ENCODE data around the gene MKRN3.
A peak's percentile ranks its signal among the peaks of the same experiment; 100 is the strongest.

The MKRN3 gene

GRCh38 chr15:23565395-23566070 lies at the start of gene MKRN3:
TSS of gene MKRN3 (plus strand) at chr15:23565674. CDS start at chr15:23565783, 109 bp downstream.
- peak within 1 kb of the TSS; percentile 59 for H3K4me3 Mint-ChIP-seq
- no peaks in the 10 kb centered on the region for H3K36me3 Mint-ChIP-seq
- DNase-seq (ENCODE audit: low spot score in 2 of 2) (peak in 1 of 2 donors; percentile 70), ATAC-seq (peak; percentile 73)
- peak within 1 kb of the TSS; percentile 84 for H3K27ac Mint-ChIP-seq
- no peaks in the 10 kb centered on the region for H3K4me1 Mint-ChIP-seq
- peaks cover 9% of the 10 kb centered on the region for H3K9me3 Mint-ChIP-seq

GRCh38 chr15:23516866-23517265 lies 48.6 kb upstream of the MKRN3 start:
- ATAC-seq (no peak), DNase-seq (ENCODE audit: low spot score in 2 of 2) (no peak)
- Mint-ChIP-seq H3K4me3 (no peak overlapping the region), H3K9me3 (no peaks in the 10 kb centered on the region), H3K27ac (no peak overlapping the region), H3K4me1 (no peaks in the 10 kb centered on the region), H3K36me3 (no peaks in the 10 kb centered on the region)

GRCh38 chr15:23518104-23518503 lies 47.4 kb upstream of the MKRN3 start:
- Mint-ChIP-seq H3K36me3 (no peaks in the 10 kb centered on the region), H3K9me3 (no peaks in the 10 kb centered on the region), H3K27ac (no peak overlapping the region), H3K4me1 (no peaks in the 10 kb centered on the region), H3K4me3 (no peak overlapping the region)
- DNase-seq (ENCODE audit: low spot score in 2 of 2) (no peak), ATAC-seq (no peak)

- H3K27ac Mint-ChIP-seq: no peak overlapping the region
- ATAC-seq (no peak), DNase-seq (ENCODE audit: low spot score in 2 of 2) (no peak)
- H3K4me3 Mint-ChIP-seq: no peak overlapping the region
- no peaks in the 10 kb centered on the region for H3K9me3 Mint-ChIP-seq
- no peaks in the 10 kb centered on the region for H3K36me3 Mint-ChIP-seq
- H3K4me1 Mint-ChIP-seq: no peaks in the 10 kb centered on the region
Observed at GRCh38 chr15:23524816-23525215, 40.7 kb upstream of the MKRN3 start.

- H3K27ac Mint-ChIP-seq: no peak overlapping the region
- no peaks in the 10 kb centered on the region for H3K4me1 Mint-ChIP-seq
- ATAC-seq (no peak), DNase-seq (ENCODE audit: low spot score in 2 of 2) (no peak)
- peaks cover 4% of the 10 kb centered on the region for H3K9me3 Mint-ChIP-seq
- H3K4me3 Mint-ChIP-seq: no peak overlapping the region
- H3K36me3 Mint-ChIP-seq: no peaks in the 10 kb centered on the region
Observed at GRCh38 chr15:23529891-23530290, 35.6 kb upstream of the MKRN3 start.

- DNase-seq (ENCODE audit: low spot score in 2 of 2) (no peak), ATAC-seq (no peak)
- H3K27ac Mint-ChIP-seq: no peak overlapping the region
- no peaks in the 10 kb centered on the region for H3K4me1 Mint-ChIP-seq
- no peaks in the 10 kb centered on the region for H3K36me3 Mint-ChIP-seq
- H3K4me3 Mint-ChIP-seq: no peak overlapping the region
- peaks cover 8% of the 10 kb centered on the region for H3K9me3 Mint-ChIP-seq
Observed at GRCh38 chr15:23532024-23532423, 33.5 kb upstream of the MKRN3 start.

- Mint-ChIP-seq H3K27ac (no peak overlapping the region), H3K36me3 (no peaks in the 10 kb centered on the region), H3K9me3 (peaks cover 9% of the 10 kb centered on the region), H3K4me1 (no peaks in the 10 kb centered on the region), H3K4me3 (no peak overlapping the region)
- DNase-seq (ENCODE audit: low spot score in 2 of 2) (no peak), ATAC-seq (no peak)
Observed at GRCh38 chr15:23536659-23537058, 28.8 kb upstream of the MKRN3 start.

GRCh38 chr15:23538648-23539047 lies 26.8 kb upstream of the MKRN3 start:
- no peaks in the 10 kb centered on the region for H3K4me1 Mint-ChIP-seq
- H3K4me3 Mint-ChIP-seq: no peak overlapping the region
- no peaks in the 10 kb centered on the region for H3K36me3 Mint-ChIP-seq
- peaks cover 9% of the 10 kb centered on the region for H3K9me3 Mint-ChIP-seq
- H3K27ac Mint-ChIP-seq: no peak overlapping the region
- no peak for ATAC-seq
- DNase-seq (ENCODE audit: low spot score in 2 of 2): no peak

- DNase-seq (ENCODE audit: low spot score in 2 of 2) (no peak), ATAC-seq (no peak)
- Mint-ChIP-seq H3K36me3 (no peaks in the 10 kb centered on the region), H3K27ac (no peak overlapping the region), H3K9me3 (peaks cover 5% of the 10 kb centered on the region), H3K4me1 (no peaks in the 10 kb centered on the region), H3K4me3 (no peak overlapping the region)
Observed at GRCh38 chr15:23539892-23540291, 25.6 kb upstream of the MKRN3 start.

- no peaks in the 10 kb centered on the region for H3K9me3 Mint-ChIP-seq
- DNase-seq (ENCODE audit: low spot score in 2 of 2) (no peak), ATAC-seq (no peak)
- H3K27ac Mint-ChIP-seq: no peak overlapping the region
- no peak overlapping the region for H3K4me3 Mint-ChIP-seq
- H3K36me3 Mint-ChIP-seq: no peaks in the 10 kb centered on the region
- H3K4me1 Mint-ChIP-seq: no peaks in the 10 kb centered on the region
Observed at GRCh38 chr15:23546158-23546557, 19.3 kb upstream of the MKRN3 start.

- no peak overlapping the region for H3K27ac Mint-ChIP-seq
- no peaks in the 10 kb centered on the region for H3K9me3 Mint-ChIP-seq
- no peak for ATAC-seq
- no peaks in the 10 kb centered on the region for H3K36me3 Mint-ChIP-seq
- no peak for DNase-seq (ENCODE audit: low spot score in 2 of 2)
- no peaks in the 10 kb centered on the region for H3K4me1 Mint-ChIP-seq
- H3K4me3 Mint-ChIP-seq: no peak overlapping the region
Observed at GRCh38 chr15:23548071-23548470, 17.4 kb upstream of the MKRN3 start.

GRCh38 chr15:23561914-23562313 lies 3.6 kb upstream of the MKRN3 start:
- Mint-ChIP-seq H3K27ac (no peak overlapping the region), H3K4me3 (no peak overlapping the region), H3K9me3 (peaks cover 9% of the 10 kb centered on the region), H3K4me1 (no peaks in the 10 kb centered on the region), H3K36me3 (no peaks in the 10 kb centered on the region)
- DNase-seq (ENCODE audit: low spot score in 2 of 2) (no peak), ATAC-seq (no peak)

GRCh38 chr15:23564821-23565394 lies 566 bp upstream of the MKRN3 start:
- Mint-ChIP-seq H3K4me3 (peak overlapping the region; percentile 59), H3K27ac (peak overlapping the region; percentile 84), H3K36me3 (no peaks in the 10 kb centered on the region), H3K9me3 (peaks cover 9% of the 10 kb centered on the region), H3K4me1 (no peaks in the 10 kb centered on the region)
- DNase-seq (ENCODE audit: low spot score in 2 of 2) (no peak), ATAC-seq (no peak)

- DNase-seq (ENCODE audit: low spot score in 2 of 2): peak in 1 of 2 donors; percentile 53
Observed at GRCh38 chr15:23566071-23566554, 639 bp downstream of the MKRN3 start.

GRCh38 chr15:23566651-23567050 lies 1.2 kb downstream of the MKRN3 start:
- no peaks in the 10 kb centered on the region for H3K36me3 Mint-ChIP-seq
- H3K9me3 Mint-ChIP-seq: peaks cover 9% of the 10 kb centered on the region
- H3K4me3 Mint-ChIP-seq: peak overlapping the region; percentile 59
- no peak overlapping the region for H3K27ac Mint-ChIP-seq
- ATAC-seq (no peak), DNase-seq (ENCODE audit: low spot score in 2 of 2) (no peak)
- H3K4me1 Mint-ChIP-seq: no peaks in the 10 kb centered on the region

More at GRCh38 chr15:23566071-23566554, 639 bp downstream of the MKRN3 start:
- ATAC-seq: peak; percentile 43
- no peaks in the 10 kb centered on the region for H3K4me1 Mint-ChIP-seq
- no peaks in the 10 kb centered on the region for H3K36me3 Mint-ChIP-seq
- H3K27ac Mint-ChIP-seq: peak overlapping the region; percentile 84
- H3K4me3 Mint-ChIP-seq: peak overlapping the region; percentile 59
- H3K9me3 Mint-ChIP-seq: peaks cover 9% of the 10 kb centered on the region

GRCh38 chr15:23567921-23568320 lies 2.4 kb downstream of the MKRN3 start:
- ATAC-seq: no peak
- no peak overlapping the region for H3K27ac Mint-ChIP-seq
- H3K9me3 Mint-ChIP-seq: peaks cover 9% of the 10 kb centered on the region
- DNase-seq (ENCODE audit: low spot score in 2 of 2): no peak
- no peak overlapping the region for H3K4me3 Mint-ChIP-seq
- no peaks in the 10 kb centered on the region for H3K4me1 Mint-ChIP-seq
- no peaks in the 10 kb centered on the region for H3K36me3 Mint-ChIP-seq

Measured in stimulated activated effector memory CD8-positive, alpha-beta T cell treated with anti-CD3 and anti-CD28 coated beads, Interleukin-12 subunit alpha, Interleukin-12 subunit beta, amount 100 ng/mL, for 72 hours (primary cell).